CD4-positive, CD25-positive, alpha-beta regulatory T cell (primary cell): ENCODE measurements around the gene EDN3. TPM values are rescaled to one million over a fixed set of nuclear protein-coding genes. Genes with fewer than 3 reads are reported as not detected.

Source experiments
- ATAC-seq, 2 donors: fragments of 150-1000 bp; cut with Tn5 transposase; one replicate each; pipeline ENCODE4 v1.10.0; 2021; ENCODE audit warnings: low read depth in 2 of 2, moderate number of reproducible peaks in 2 of 2, moderate library complexity in 1 of 2
- DNase-seq, 3 donors: peaks; one replicate each; pipeline versions ENCODE4 v3.0.0 to v3.0.0-alpha.2; 2012 to 2022; ENCODE audit warnings: mixed read lengths in 1 of 3
- H3K27ac ChIP-seq: one replicate; pipeline ENCODE4 v1.7.0; 2013; ENCODE audit warnings: mild to moderate bottlenecking, low read length; ENCODE audit not compliant: insufficient read depth, poor library complexity, severe bottlenecking
- H3K27me3 ChIP-seq: one replicate; pipeline ENCODE4 v1.7.0; 2013; ENCODE audit warnings: low read length; ENCODE audit not compliant: control insufficient read depth, insufficient read depth
- H3K36me3 ChIP-seq: one replicate; pipeline ENCODE4 v1.7.0; 2013; ENCODE audit warnings: mild to moderate bottlenecking, low read length, moderate library complexity; ENCODE audit not compliant: control insufficient read depth, insufficient read depth
- H3K4me1 ChIP-seq: 2 replicates; pipeline ENCODE4 v1.7.0; 2013; ENCODE audit warnings: mild to moderate bottlenecking, low read length; ENCODE audit not compliant: insufficient read depth, control insufficient read depth, poor library complexity, severe bottlenecking
- H3K4me3 ChIP-seq: one replicate; pipeline ENCODE4 v1.7.0; 2013; ENCODE audit warnings: low read depth, mild to moderate bottlenecking, low read length, moderate library complexity
- H3K9me3 ChIP-seq, 2 experiments: 1 replicate in 1 of 2; 2 replicates in 1 of 2; pipeline ENCODE4 v1.7.0; 2013; ENCODE audit warnings: low read length in 2 of 2, mild to moderate bottlenecking in 1 of 2, moderate library complexity in 1 of 2; ENCODE audit not compliant: control insufficient read depth in 2 of 2
- H3K27ac Mint-ChIP-seq, 3 donors: one replicate each; pipeline ENCODE4 v1.8.0; 2020 to 2022; ENCODE audit warnings: mild to moderate bottlenecking in 3 of 3, mixed read lengths in 3 of 3, moderate library complexity in 2 of 3
- H3K27me3 Mint-ChIP-seq: one replicate; pipeline ENCODE4 v1.8.0; 2022; ENCODE audit warnings: mild to moderate bottlenecking, mixed read lengths
- H3K36me3 Mint-ChIP-seq: one replicate; pipeline ENCODE4 v1.8.0; 2020; ENCODE audit warnings: mixed read lengths
- H3K4me1 Mint-ChIP-seq, 4 donors: one replicate each; pipeline ENCODE4 v1.8.0; 2020 to 2022; ENCODE audit warnings: mixed read lengths in 4 of 4, mild to moderate bottlenecking in 1 of 4
- H3K4me3 Mint-ChIP-seq, 4 donors: one replicate each; pipeline ENCODE4 v1.8.0; 2020 to 2022; ENCODE audit warnings: mild to moderate bottlenecking in 4 of 4, mixed read lengths in 4 of 4, moderate library complexity in 3 of 4
- H3K9me3 Mint-ChIP-seq, 7 donors: one replicate each; pipeline ENCODE4 v1.8.0; 2020 to 2022; ENCODE audit warnings: mixed read lengths in 7 of 7, mild to moderate bottlenecking in 3 of 7, moderate library complexity in 2 of 7
- polyA plus RNA-seq, 4 donors: library from polyadenylated mRNA; unstranded; fragments of 300-500 nt; fragmentation: Illumina TruSeq; gene quantifications; one replicate each; pipeline ENCODE4 v1.2.3, GENCODE V29; 2021
- total RNA-seq: library from RNA; stranded (reverse); gene quantifications from one replicate; pipeline ENCODE4 v1.2.3, GENCODE V29; 2022

Gene EDN3
- total and polyA plus RNA-seq, 5 donors from 2014 or later, result 0.44 TPM; not detected in 4

DNA sequence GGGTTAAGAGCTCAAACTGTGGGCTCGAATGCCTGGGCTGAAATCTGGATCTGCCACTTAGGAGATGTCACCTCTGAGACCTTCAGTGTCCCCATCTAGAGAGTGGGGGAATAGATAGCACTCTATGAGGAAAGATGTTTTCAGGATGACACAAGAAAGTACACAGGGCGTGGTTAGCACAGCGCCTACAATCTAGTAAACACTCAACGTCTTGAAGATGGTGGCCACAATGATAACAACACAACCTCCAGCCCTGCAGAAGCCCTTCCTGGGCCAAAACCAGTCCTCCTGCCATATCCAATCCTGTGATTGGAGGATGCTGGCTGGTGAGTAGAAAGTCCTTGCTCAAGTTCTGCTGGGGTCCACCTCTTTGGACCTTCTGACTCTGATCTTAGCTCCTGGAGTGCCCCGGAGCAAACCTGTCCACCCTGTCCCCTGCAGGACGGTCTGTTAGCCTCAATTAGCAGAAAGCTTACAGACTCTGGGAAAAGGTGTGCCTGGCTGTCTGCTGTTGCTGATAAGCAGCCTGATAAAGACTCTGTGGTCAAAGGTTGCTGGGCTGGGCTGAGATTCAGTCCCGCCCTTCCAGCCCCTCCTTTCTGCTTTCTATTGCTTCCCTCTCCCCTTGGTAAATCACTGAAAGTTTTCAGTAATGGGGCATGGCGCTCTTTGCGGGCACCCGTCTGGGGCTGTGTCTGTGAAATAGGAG is 8.2 kb downstream of the EDN3 start:
- H3K27me3 Mint-ChIP-seq, result peaks cover 23% of the 10 kb centered on the region
- Histone ChIP-seq H3K4me3 (no peak overlapping the region), H3K27ac (no peak overlapping the region), H3K27me3 (peaks cover 6% of the 10 kb centered on the region), H3K4me1 (no peaks in the 10 kb centered on the region), H3K9me3 (no peaks in the 10 kb centered on the region), H3K36me3 (no peaks in the 10 kb centered on the region)
- ATAC-seq, result no peak
- peak in 1 of 3 donors; percentile 12 for DNase-seq
- no peaks in the 10 kb centered on the region for H3K36me3 Mint-ChIP-seq
- H3K4me1 Mint-ChIP-seq, result peaks cover 0 to 4% (median 0%) of the 10 kb centered on the region in 4 donors
- no peak overlapping the region for H3K27ac Mint-ChIP-seq
- peak overlapping the region in 1 of 4 donors; percentile 82 for H3K4me3 Mint-ChIP-seq
- H3K9me3 Mint-ChIP-seq, result peaks cover 0 to 1% (median 0%) of the 10 kb centered on the region in 7 donors

DNA sequence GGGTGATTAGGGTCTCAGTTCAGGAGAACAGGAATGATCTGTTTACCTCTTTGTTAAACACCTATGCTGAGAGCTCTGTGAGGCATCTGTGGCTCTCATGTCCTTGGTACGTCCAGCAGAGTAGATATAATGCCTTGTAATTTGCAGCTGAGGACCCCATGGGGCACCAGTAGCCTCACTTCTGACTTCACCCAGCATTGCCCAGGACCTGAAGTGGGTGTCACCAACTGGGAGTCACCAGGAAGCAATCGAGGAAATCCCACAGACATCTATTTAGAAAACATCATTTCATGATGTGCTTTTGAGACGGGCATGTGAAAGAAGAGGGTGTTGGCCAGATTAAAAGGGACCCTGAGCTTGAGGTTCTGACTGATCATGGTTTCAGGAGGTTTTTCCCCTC is 8.8 kb downstream of the EDN3 start:
- Mint-ChIP-seq H3K27me3 (peaks cover 23% of the 10 kb centered on the region), H3K4me1 (peaks cover 0 to 4% (median 0%) of the 10 kb centered on the region in 4 donors), H3K4me3 (no peak overlapping the region), H3K36me3 (no peaks in the 10 kb centered on the region), H3K27ac (peak overlapping the region in 1 of 3 donors; percentile 43), H3K9me3 (peaks cover 0 to 1% (median 0%) of the 10 kb centered on the region in 7 donors)
- DNase-seq, result no peak
- no peaks in the 10 kb centered on the region for H3K9me3 ChIP-seq
- no peaks in the 10 kb centered on the region for H3K36me3 ChIP-seq
- no peak overlapping the region for H3K27ac ChIP-seq
- no peak overlapping the region for H3K4me3 ChIP-seq
- ATAC-seq, result no peak
- peaks cover 6% of the 10 kb centered on the region for H3K27me3 ChIP-seq
- no peaks in the 10 kb centered on the region for H3K4me1 ChIP-seq

DNA sequence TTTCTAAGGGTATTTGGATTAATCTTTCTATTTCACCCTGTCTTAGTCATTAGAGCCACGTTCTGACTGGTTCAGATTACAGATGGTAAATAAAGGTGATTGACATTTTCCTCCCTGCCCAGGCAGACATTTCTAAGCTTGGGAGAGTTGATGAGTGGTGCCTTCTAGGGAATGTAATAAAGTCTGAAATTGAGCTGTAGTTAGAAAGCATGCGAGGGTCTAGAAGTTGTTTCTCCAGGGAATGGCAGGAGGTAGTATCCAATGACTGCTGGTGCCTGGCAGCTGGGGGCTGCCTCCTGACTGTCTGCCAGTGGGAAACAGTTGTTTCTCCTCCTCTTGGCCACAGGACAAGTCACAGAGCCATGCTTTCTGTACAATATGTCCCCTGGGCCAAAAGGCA is 14.6 kb downstream of the EDN3 start:
- no peaks in the 10 kb centered on the region for H3K36me3 ChIP-seq
- Mint-ChIP-seq H3K27me3 (peaks cover 6% of the 10 kb centered on the region), H3K27ac (no peak overlapping the region), H3K9me3 (peaks cover 0 to 1% (median 0%) of the 10 kb centered on the region in 7 donors), H3K4me1 (no peaks in the 10 kb centered on the region), H3K36me3 (no peaks in the 10 kb centered on the region), H3K4me3 (no peak overlapping the region)
- no peak overlapping the region for H3K4me3 ChIP-seq
- DNase-seq (no peak), ATAC-seq (no peak)
- no peaks in the 10 kb centered on the region for H3K27me3 ChIP-seq
- H3K4me1 ChIP-seq, result no peaks in the 10 kb centered on the region
- H3K9me3 ChIP-seq, result no peaks in the 10 kb centered on the region
- no peak overlapping the region for H3K27ac ChIP-seq

DNA sequence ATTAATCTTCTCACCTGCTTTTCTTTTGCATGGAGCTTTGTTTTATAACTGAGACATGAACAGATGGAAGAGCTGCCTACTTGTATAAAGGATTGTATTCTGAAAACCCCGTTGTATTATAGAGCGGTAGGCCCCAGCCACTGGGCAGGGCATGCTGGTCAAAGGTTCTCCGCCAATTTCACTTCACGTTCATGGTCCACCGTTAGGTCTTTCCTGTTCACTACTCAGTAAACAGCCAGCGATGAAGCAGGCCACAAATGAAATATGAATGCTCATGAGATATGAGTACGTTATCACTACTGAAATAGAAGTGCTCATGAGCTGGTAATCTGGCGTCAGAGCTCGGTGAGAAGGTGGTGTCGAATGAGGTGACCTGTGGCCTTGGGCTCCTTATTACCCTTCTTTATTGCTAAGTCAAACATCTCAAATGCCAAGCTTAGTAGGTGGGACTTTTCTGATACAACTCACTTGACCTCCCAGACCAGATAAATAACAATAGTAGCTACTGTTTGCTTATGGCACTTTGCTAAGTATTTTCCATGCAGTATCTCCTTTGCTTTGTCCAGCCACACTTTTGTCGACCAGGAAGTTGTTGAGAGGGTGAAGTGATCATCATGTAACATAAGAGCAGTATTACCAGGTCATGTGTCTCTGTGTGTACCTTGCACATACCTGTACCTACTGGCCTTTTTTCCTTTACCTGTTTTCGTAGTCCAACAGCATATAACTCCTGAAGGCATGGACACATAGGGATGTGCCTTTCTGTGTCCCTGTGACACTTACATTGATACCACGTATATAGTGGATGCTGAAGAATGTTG is 16.7 kb downstream of the EDN3 start:
- no peaks in the 10 kb centered on the region for H3K4me1 ChIP-seq
- H3K9me3 ChIP-seq, result no peaks in the 10 kb centered on the region
- DNase-seq, result no peak
- no peak overlapping the region for H3K27ac ChIP-seq
- no peaks in the 10 kb centered on the region for H3K36me3 ChIP-seq
- no peak overlapping the region for H3K4me3 Mint-ChIP-seq
- H3K27me3 Mint-ChIP-seq, result peaks cover 8% of the 10 kb centered on the region
- ATAC-seq, result no peak
- no peak overlapping the region for H3K27ac Mint-ChIP-seq
- H3K4me1 Mint-ChIP-seq, result no peaks in the 10 kb centered on the region
- no peaks in the 10 kb centered on the region for H3K36me3 Mint-ChIP-seq
- no peak overlapping the region for H3K4me3 ChIP-seq
- no peaks in the 10 kb centered on the region for H3K9me3 Mint-ChIP-seq
- H3K27me3 ChIP-seq, result no peaks in the 10 kb centered on the region

DNA sequence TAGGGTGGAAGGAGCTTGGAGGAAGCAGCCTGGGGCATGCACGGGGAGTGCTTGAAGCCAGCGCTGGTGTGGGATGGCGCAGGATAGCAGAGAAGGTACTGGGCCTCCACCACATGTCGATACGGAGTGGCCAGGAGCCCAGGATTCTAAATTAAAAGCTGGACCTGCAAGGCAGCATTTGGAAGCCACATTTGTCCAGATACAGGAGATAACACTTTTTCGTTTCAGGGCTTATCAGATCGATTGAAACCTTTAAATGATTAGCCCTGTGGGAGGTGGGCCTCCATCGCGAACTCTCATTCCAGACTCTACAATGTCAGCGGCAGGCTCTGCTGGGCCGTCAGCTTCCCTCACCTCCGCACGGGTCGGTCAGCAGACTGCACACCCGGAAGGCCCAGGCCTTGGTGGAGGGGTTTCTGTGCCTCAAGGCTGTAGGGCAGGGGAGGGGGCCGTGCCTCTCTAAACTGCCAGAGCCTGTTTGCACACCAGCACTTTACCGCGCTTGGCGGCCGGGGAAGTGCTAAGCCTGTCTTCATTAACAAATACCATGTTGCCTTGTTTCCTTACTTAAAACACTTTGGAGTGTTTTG is 17.9 kb downstream of the EDN3 start:
- H3K27ac ChIP-seq, result no peak overlapping the region
- peaks cover 4% of the 10 kb centered on the region for H3K27me3 Mint-ChIP-seq
- H3K4me3 Mint-ChIP-seq, result no peak overlapping the region
- H3K4me1 ChIP-seq, result no peaks in the 10 kb centered on the region
- H3K27ac Mint-ChIP-seq, result no peak overlapping the region
- H3K9me3 Mint-ChIP-seq, result no peaks in the 10 kb centered on the region
- no peaks in the 10 kb centered on the region for H3K27me3 ChIP-seq
- no peaks in the 10 kb centered on the region for H3K36me3 ChIP-seq
- H3K36me3 Mint-ChIP-seq, result no peaks in the 10 kb centered on the region
- DNase-seq, result no peak
- H3K4me1 Mint-ChIP-seq, result no peaks in the 10 kb centered on the region
- no peak overlapping the region for H3K4me3 ChIP-seq
- ATAC-seq, result no peak
- no peaks in the 10 kb centered on the region for H3K9me3 ChIP-seq

DNA sequence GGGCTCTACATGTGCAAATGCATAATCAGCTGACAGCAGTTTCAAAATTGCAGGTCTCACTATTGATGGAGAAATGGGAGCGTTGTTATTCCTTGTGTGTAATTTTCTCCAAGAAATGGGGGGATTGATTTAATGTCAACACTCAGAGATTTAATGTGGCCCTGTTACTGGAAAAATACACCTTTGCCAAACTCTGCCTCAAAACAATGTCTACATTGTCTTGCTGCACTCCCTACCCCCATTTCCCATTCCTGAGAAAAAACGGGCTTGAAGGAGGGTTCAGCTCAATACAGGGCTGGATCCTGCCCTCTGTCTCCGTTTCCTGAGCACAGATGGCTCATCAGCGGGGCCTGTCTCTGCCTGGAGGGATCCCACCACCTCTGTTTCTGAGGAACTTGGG is 18.4 kb downstream of the EDN3 start:
- Histone ChIP-seq H3K36me3 (no peaks in the 10 kb centered on the region), H3K9me3 (no peaks in the 10 kb centered on the region), H3K4me3 (no peak overlapping the region), H3K27ac (no peak overlapping the region), H3K27me3 (no peaks in the 10 kb centered on the region), H3K4me1 (no peaks in the 10 kb centered on the region)
- H3K27ac Mint-ChIP-seq, result no peak overlapping the region
- H3K36me3 Mint-ChIP-seq, result no peaks in the 10 kb centered on the region
- H3K27me3 Mint-ChIP-seq, result peaks cover 4% of the 10 kb centered on the region
- ATAC-seq (no peak), DNase-seq (no peak)
- no peaks in the 10 kb centered on the region for H3K4me1 Mint-ChIP-seq
- H3K4me3 Mint-ChIP-seq, result no peak overlapping the region
- no peaks in the 10 kb centered on the region for H3K9me3 Mint-ChIP-seq

DNA sequence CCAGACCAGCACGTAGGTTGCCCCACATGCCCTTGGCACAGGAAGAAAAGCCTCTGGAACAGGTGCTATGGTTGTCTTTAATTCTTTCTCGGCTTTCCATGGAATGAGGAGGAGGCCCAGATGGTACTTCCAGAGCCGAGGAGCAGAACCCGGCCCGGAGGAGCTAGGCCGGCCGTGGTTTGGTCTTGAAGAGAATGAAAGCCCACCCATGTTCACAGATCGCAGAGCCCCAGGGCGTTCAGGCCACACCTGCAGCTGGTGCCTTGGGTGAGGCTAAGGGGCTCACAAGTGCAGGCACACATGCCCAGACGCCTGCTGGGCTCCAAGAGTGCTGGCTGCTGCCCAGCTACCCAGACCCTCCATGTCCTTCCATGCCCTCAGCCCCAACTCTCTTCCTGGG is 20.0 kb downstream of the EDN3 start:
- H3K4me3 Mint-ChIP-seq, result no peak overlapping the region
- H3K36me3 Mint-ChIP-seq, result no peaks in the 10 kb centered on the region
- peaks cover 9% of the 10 kb centered on the region for H3K27me3 Mint-ChIP-seq
- no peak for DNase-seq
- peaks cover 0 to 2% (median 0%) of the 10 kb centered on the region in 7 donors for H3K9me3 Mint-ChIP-seq
- Histone ChIP-seq H3K9me3 (no peaks in the 10 kb centered on the region), H3K27me3 (no peaks in the 10 kb centered on the region), H3K36me3 (no peaks in the 10 kb centered on the region), H3K4me1 (no peaks in the 10 kb centered on the region), H3K27ac (no peak overlapping the region), H3K4me3 (no peak overlapping the region)
- no peak for ATAC-seq
- no peak overlapping the region for H3K27ac Mint-ChIP-seq
- no peaks in the 10 kb centered on the region for H3K4me1 Mint-ChIP-seq
